Suprapubic skin (tissue), 4 donors: ENCODE measurements around the gene UBE4B. TPM values are rescaled to one million over a fixed set of nuclear protein-coding genes. Genes with fewer than 3 reads are reported as not detected.
A peak's percentile ranks its signal among the peaks of the same experiment; 100 is the strongest.

Experiments used
- DNase-seq, 2 donors: peaks; one replicate each; pipeline ENCODE4 v3.0.0-alpha.2; 2019; ENCODE audit warnings: low spot score in 2 of 2
- H3K27ac ChIP-seq: fragments of 200-600 bp; sonication (generic); one replicate; pipeline ENCODE4 v1.5.1; 2019
- H3K27me3 ChIP-seq: fragments of 200-600 bp; sonication (generic); one replicate; pipeline ENCODE4 v1.5.1; 2019
- H3K36me3 ChIP-seq: fragments of 200-600 bp; sonication (generic); one replicate; pipeline ENCODE4 v1.5.1; 2019
- H3K4me1 ChIP-seq: fragments of 200-600 bp; sonication (generic); one replicate; pipeline ENCODE4 v1.5.1; 2019
- H3K4me3 ChIP-seq: fragments of 200-600 bp; sonication (generic); one replicate; pipeline ENCODE4 v1.5.1; 2019; ENCODE audit warnings: mild to moderate bottlenecking
- H3K9me3 ChIP-seq: fragments of 200-600 bp; sonication (generic); one replicate; pipeline ENCODE4 v1.5.1; 2019
- CTCF ChIP-seq, 2 donors: fragments of 200-600 bp in 1 of 2; fragments of 450-650 bp in 1 of 2; sonication (generic) in 1 of 2; IDR thresholded peaks; one replicate each; pipeline ENCODE4 v1.5.1; 2016 to 2019; ENCODE audit warnings: antibody characterized with exemption in 2 of 2, mild to moderate bottlenecking in 1 of 2, moderate library complexity in 1 of 2
- EP300 ChIP-seq: sonication (generic); formaldehyde crosslinking; IDR thresholded peaks from one replicate; pipeline ENCODE4 v1.6.1; 2017; ENCODE audit warnings: antibody characterized with exemption
- POLR2A ChIP-seq, 2 donors: fragments of 450-650 bp; IDR thresholded peaks; one replicate each; pipeline ENCODE4 v1.6.1; 2017; ENCODE audit warnings: antibody characterized with exemption in 2 of 2, mild to moderate bottlenecking in 2 of 2, moderate library complexity in 2 of 2
- POLR2AphosphoS5 ChIP-seq, 3 donors: sonication (generic); formaldehyde crosslinking; IDR thresholded peaks; one replicate each; pipeline ENCODE4 v1.6.1; 2017; ENCODE audit warnings: antibody characterized with exemption in 3 of 3
- WGBS: methylation state at CpG from one replicate; pipeline ENCODE4 v1.1.5; 2018; 5-methylcytosine and 5-hydroxymethylcytosine counted together
- total RNA-seq, 4 donors: library from RNA; depleted of rRNA; stranded (reverse); fragments of >200 nt; gene quantifications; one replicate each; pipeline ENCODE4 v1.1.0, GENCODE V29; 2016

Gene UBE4B
- total RNA-seq, 4 donors from 2014 or later = 65.6 to 145 (median 96.5) TPM

GRCh38 chr1:10074059-10074851, 41.5 kb downstream of the UBE4B start:
- no peaks in the 10 kb centered on the region for H3K36me3 ChIP-seq
- TF ChIP-seq POLR2AphosphoS5 (IDR thresholded peaks at IDR 0.05) (no peak), CTCF (IDR thresholded peaks at IDR 0.05) (no peak), POLR2A (IDR thresholded peaks at IDR 0.05) (no peak), EP300 (no peak)
- DNase-seq = no peak
- peaks cover 45% of the 10 kb centered on the region for H3K4me1 ChIP-seq
- no peak overlapping the region for H3K4me3 ChIP-seq
- 43% methylated on average over 5 of the region's 5 CpGs for WGBS
- no peaks in the 10 kb centered on the region for H3K27me3 ChIP-seq
- H3K27ac ChIP-seq = peak overlapping the region; percentile 44
- H3K9me3 ChIP-seq = no peaks in the 10 kb centered on the region

GRCh38 chr1:10074852-10075730, 42.3 kb downstream of the UBE4B start:
- 43% methylated on average over 5 of the region's 5 CpGs for WGBS
- H3K4me3 ChIP-seq = no peak overlapping the region
- no peaks in the 10 kb centered on the region for H3K9me3 ChIP-seq
- no peaks in the 10 kb centered on the region for H3K36me3 ChIP-seq
- H3K27me3 ChIP-seq = no peaks in the 10 kb centered on the region
- TF ChIP-seq POLR2A (IDR thresholded peaks at IDR 0.05) = no peak
- TF ChIP-seq CTCF (IDR thresholded peaks at IDR 0.05) = no peak
- TF ChIP-seq EP300 = no peak
- no peak for TF ChIP-seq POLR2AphosphoS5 (IDR thresholded peaks at IDR 0.05)
- DNase-seq = no peak
- H3K27ac ChIP-seq = peak overlapping the region; percentile 44
- peaks cover 45% of the 10 kb centered on the region for H3K4me1 ChIP-seq

GRCh38 chr1:10075732-10076131, 43.0 kb downstream of the UBE4B start:
- peaks cover 3% of the 10 kb centered on the region for H3K36me3 ChIP-seq
- no peak overlapping the region for H3K4me3 ChIP-seq
- WGBS = 95% methylated on average over 9 of the region's 9 CpGs
- no peaks in the 10 kb centered on the region for H3K9me3 ChIP-seq
- peaks cover 45% of the 10 kb centered on the region for H3K4me1 ChIP-seq
- DNase-seq = peak in 1 of 2 donors; percentile 16
- H3K27ac ChIP-seq = no peak overlapping the region
- H3K27me3 ChIP-seq = no peaks in the 10 kb centered on the region
- TF ChIP-seq POLR2AphosphoS5 (IDR thresholded peaks at IDR 0.05) = no peak
- no peak for TF ChIP-seq POLR2A (IDR thresholded peaks at IDR 0.05)
- TF ChIP-seq EP300 = no peak
- TF ChIP-seq CTCF (IDR thresholded peaks at IDR 0.05) = no peak

- Histone ChIP-seq H3K4me1 (peaks cover 35% of the 10 kb centered on the region), H3K27me3 (no peaks in the 10 kb centered on the region), H3K9me3 (no peaks in the 10 kb centered on the region), H3K27ac (no peak overlapping the region), H3K36me3 (peaks cover 4% of the 10 kb centered on the region), H3K4me3 (no peak overlapping the region)
- DNase-seq = no peak
- 74% methylated on average over 4 of the region's 4 CpGs for WGBS
- TF ChIP-seq POLR2A (IDR thresholded peaks at IDR 0.05) = no peak
- no peak for TF ChIP-seq POLR2AphosphoS5 (IDR thresholded peaks at IDR 0.05)
Measured at GRCh38 chr1:10078494-10078893, 45.7 kb downstream of the UBE4B start.

GRCh38 chr1:10080523-10080922, 47.8 kb downstream of the UBE4B start:
- Histone ChIP-seq H3K36me3 (peaks cover 4% of the 10 kb centered on the region), H3K4me1 (peaks cover 15% of the 10 kb centered on the region), H3K4me3 (no peak overlapping the region), H3K27ac (no peak overlapping the region), H3K27me3 (no peaks in the 10 kb centered on the region), H3K9me3 (no peaks in the 10 kb centered on the region)
- TF ChIP-seq POLR2A (IDR thresholded peaks at IDR 0.05) (no peak), CTCF (IDR thresholded peaks at IDR 0.05) (no peak), EP300 (no peak), POLR2AphosphoS5 (IDR thresholded peaks at IDR 0.05) (no peak)
- no peak for DNase-seq
- 95% methylated on average over 1 of the region's 1 CpG for WGBS
